ENCODE results near the gene OLFML2A. TPM values are rescaled to one million over a fixed set of nuclear protein-coding genes. Genes with fewer than 3 reads are reported as not detected.

The OLFML2A gene
- polyA plus RNA-seq, 1 donor from 2014 or later = 0.20 TPM

DNA sequence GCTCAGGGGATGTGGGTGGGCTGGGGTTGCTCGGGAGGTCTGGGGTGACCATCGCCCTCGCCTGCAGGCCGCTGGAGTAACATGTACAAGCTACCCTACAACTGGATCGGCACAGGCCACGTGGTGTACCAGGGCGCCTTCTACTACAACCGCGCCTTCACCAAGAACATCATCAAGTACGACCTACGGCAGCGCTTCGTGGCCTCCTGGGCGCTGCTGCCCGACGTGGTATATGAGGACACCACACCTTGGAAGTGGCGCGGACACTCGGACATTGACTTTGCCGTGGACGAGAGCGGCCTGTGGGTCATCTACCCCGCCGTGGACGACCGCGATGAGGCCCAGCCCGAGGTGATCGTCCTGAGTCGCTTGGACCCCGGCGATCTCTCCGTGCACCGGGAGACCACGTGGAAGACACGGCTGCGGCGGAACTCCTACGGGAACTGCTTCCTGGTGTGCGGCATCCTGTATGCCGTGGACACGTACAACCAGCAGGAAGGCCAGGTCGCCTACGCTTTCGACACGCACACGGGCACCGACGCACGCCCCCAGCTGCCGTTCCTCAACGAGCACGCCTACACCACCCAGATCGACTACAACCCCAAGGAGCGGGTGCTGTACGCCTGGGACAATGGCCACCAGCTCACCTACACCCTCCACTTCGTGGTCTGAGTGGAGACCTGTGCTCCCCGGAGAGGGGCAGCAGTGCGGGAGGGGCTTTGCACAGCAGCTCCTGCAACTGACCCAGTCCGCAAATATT is 33.0 kb downstream of the OLFML2A start:
- no peaks in the 10 kb centered on the region for H3K9me3 Mint-ChIP-seq
- H3K4me1 Mint-ChIP-seq = peaks cover 0 to 3% (median 0%) of the 10 kb centered on the region in 3 donors
- H3K36me3 Mint-ChIP-seq = peaks cover 2% of the 10 kb centered on the region
- no peaks in the 10 kb centered on the region for H3K27me3 Mint-ChIP-seq
- H3K27ac Mint-ChIP-seq = no peak overlapping the region
- no peak overlapping the region for H3K4me3 Mint-ChIP-seq

- Mint-ChIP-seq H3K9me3 (no peaks in the 10 kb centered on the region), H3K4me1 (peaks cover 0 to 3% (median 0%) of the 10 kb centered on the region in 3 donors), H3K36me3 (peaks cover 2% of the 10 kb centered on the region), H3K27me3 (no peaks in the 10 kb centered on the region), H3K27ac (no peak overlapping the region), H3K4me3 (no peak overlapping the region)
Measured at GRCh38 chr9:124810663-124811355, 33.9 kb downstream of the OLFML2A start.

DNA sequence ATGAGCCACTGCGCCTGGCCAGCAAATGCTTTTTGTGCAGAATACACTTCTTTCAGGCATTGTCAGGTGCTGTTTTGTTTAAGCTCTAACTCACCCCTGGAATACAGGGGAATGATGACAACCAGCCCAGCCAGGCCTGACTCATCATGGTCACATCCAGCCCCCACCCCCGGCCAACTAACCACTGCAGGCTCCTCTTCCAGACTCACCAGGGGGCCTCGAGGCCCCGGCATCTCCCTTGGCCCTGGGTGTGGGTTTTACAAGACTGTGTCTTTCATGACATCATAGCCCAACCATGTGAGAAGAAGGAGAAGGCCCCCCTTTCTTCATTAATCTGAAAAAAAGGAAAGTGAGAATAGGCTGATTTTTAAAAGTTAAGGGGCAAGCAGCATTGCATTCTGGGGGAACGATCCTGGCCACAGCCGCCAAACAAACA is 35.5 kb downstream of the OLFML2A start:
- Mint-ChIP-seq H3K9me3 (no peaks in the 10 kb centered on the region), H3K27me3 (peaks cover 4% of the 10 kb centered on the region), H3K4me3 (no peak overlapping the region), H3K27ac (no peak overlapping the region), H3K4me1 (peaks cover 0 to 6% (median 0%) of the 10 kb centered on the region in 3 donors), H3K36me3 (peaks cover 2% of the 10 kb centered on the region)

DNA sequence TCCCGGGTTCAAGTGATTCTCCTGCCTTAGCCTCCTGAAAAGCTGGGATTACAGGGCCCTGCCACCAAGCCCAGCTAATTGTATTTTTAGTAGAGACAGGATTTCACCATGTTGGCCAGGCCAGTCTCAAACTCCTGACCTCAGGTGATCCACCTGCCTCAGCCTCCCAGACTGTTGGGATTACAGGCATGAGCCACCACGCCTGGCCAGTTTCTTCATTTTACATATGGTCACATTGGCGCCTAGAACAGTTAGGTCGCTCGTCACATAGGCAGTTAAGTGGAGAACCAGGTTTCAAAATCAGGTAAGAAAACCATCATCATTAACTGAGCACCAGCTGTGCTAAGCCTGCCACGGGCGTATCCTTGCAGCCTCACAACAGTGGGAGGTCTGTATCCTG is 36.1 kb downstream of the OLFML2A start:
- peaks cover 4% of the 10 kb centered on the region for H3K27me3 Mint-ChIP-seq
- peaks cover 2% of the 10 kb centered on the region for H3K36me3 Mint-ChIP-seq
- no peak overlapping the region for H3K27ac Mint-ChIP-seq
- peaks cover 0 to 6% (median under 1%) of the 10 kb centered on the region in 3 donors for H3K4me1 Mint-ChIP-seq
- H3K4me3 Mint-ChIP-seq = no peak overlapping the region
- no peaks in the 10 kb centered on the region for H3K9me3 Mint-ChIP-seq

GRCh38 chr9:124813501-124814163 is 36.7 kb downstream of the OLFML2A start:
- Mint-ChIP-seq H3K4me1 (peaks cover 0 to 6% (median 5%) of the 10 kb centered on the region in 3 donors), H3K36me3 (peaks cover 2% of the 10 kb centered on the region), H3K27ac (no peak overlapping the region), H3K9me3 (no peaks in the 10 kb centered on the region), H3K27me3 (peaks cover 4% of the 10 kb centered on the region), H3K4me3 (no peak overlapping the region)

GRCh38 chr9:124814164-124814535 is 37.2 kb downstream of the OLFML2A start:
- no peaks in the 10 kb centered on the region for H3K9me3 Mint-ChIP-seq
- H3K27me3 Mint-ChIP-seq = peaks cover 4% of the 10 kb centered on the region

DNA sequence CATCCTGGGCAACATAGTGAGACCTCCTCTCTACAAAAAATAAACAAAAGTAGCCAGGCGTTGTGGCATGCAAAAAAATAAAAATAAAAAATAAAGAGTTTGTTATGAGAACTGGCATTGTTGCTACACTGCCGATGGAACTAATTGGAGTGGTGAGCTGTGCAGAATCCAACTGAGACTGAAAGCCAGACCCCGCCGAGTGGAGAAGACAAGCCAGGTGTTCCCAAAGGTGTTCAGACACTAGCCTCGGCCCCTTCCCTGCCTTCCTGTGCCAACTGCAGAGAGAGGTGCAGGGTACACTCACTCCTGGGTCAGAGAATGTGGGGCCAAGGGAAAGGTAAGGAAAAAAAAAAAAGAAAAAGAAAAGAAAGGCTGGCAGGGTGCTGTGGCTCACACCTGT is 38.7 kb downstream of the OLFML2A start:
- Mint-ChIP-seq H3K36me3 (no peaks in the 10 kb centered on the region), H3K4me1 (peaks cover 0 to 6% (median 5%) of the 10 kb centered on the region in 3 donors), H3K9me3 (no peaks in the 10 kb centered on the region), H3K27me3 (peaks cover 4% of the 10 kb centered on the region), H3K27ac (no peak overlapping the region), H3K4me3 (no peak overlapping the region)

More at GRCh38 chr9:124814164-124814535, 37.2 kb downstream of the OLFML2A start:
- H3K4me1 Mint-ChIP-seq = peaks cover 0 to 6% (median 5%) of the 10 kb centered on the region in 3 donors
- peaks cover 2% of the 10 kb centered on the region for H3K36me3 Mint-ChIP-seq
- H3K27ac Mint-ChIP-seq = no peak overlapping the region
- no peak overlapping the region for H3K4me3 Mint-ChIP-seq

DNA sequence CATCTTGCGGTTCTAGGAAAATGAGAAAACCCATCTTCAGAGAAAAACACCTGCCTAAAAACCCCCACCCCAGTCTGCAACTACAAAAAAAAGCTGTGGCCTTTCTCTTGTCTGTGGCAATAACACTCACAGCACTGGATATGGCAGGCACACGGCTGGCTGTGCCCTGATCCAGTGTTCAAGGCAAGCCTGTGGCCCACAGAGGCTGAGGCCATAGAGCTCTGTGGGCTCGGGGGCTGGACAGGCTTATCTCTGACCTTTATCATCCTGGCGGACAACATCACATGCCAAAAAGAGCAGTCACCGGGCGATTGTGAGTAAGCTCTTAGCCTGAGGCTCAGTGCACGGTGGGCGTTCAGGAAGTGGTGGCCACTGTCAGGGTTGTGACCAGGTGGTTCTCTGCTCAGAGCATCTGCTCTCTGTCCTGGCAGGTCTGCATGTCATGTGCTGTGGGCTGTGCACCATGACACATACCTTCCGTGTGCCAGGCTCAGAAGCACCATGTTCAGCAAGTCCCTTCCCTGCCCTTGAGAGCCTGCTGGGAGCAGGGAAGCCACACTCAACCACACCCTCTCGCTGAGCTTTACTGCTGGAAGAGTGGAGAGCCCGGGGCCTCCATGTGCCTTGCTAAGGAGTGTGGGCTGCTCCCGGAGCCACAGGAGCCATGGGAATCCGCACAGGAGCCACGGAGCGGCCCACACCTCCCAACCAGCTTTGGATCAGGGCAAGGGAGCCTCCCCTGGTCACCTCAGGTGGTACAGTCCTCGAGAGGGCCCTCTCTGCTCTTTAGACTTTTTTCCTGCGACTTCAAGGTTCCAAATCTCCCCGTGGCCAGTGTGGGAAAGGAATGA is 41.7 kb downstream of the OLFML2A start:
- Mint-ChIP-seq H3K27me3 (peaks cover 4% of the 10 kb centered on the region), H3K9me3 (no peaks in the 10 kb centered on the region), H3K4me1 (peaks cover 0 to 5% (median 3%) of the 10 kb centered on the region in 3 donors), H3K4me3 (peak overlapping the region in 1 of 4 donors; percentile 57), H3K27ac (no peak overlapping the region), H3K36me3 (no peaks in the 10 kb centered on the region)

GRCh38 chr9:124820698-124821623 is 44.0 kb downstream of the OLFML2A start:
- Mint-ChIP-seq H3K36me3 (no peaks in the 10 kb centered on the region), H3K27ac (peak overlapping the region in 1 of 3 donors; percentile 51), H3K4me3 (no peak overlapping the region), H3K27me3 (peaks cover 4% of the 10 kb centered on the region), H3K9me3 (no peaks in the 10 kb centered on the region), H3K4me1 (peaks cover 0 to 7% (median 6%) of the 10 kb centered on the region in 3 donors)

DNA sequence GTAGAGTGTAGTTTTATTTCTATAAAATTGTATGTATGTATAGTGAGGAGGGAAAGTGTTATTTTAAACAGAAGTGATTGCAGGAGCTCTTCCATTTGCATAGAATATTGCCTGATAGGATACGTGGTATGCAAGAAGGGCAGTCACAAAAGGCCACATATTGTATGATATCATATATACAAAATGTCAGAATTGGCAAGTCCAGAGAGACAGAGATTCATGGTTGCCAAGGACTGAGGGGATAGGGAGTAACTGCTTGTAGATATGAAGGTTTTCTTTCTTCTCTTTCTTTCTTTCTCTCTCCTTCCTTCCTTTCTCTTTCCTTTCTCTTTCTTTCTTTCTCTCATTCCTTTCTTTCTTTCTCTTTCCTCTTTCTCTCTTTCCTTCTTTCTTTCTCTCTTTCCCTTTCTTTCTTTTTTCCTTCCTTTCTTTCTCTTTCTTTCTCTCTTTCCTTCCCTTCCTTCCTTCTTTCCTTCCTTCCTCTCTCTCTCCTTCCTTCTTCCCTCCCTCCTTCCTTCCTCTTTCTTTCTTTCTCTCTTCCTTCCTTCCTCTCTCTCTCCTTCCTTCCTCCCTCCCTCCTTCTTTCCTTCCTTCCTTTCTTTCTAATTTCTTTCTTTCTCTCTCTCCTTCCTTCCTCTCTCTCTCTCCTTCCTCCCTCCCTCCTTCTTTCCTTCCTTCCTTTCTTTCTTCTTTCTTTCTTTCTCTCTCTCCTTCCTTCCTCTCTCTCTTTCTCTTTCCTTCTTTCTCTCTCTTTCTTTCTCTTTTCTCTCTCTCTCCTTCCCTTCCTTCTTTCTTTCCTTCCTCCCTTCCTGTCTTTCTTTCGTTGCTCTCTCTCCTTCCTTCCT is 51.8 kb downstream of the OLFML2A start:
- Mint-ChIP-seq H3K27me3 (no peaks in the 10 kb centered on the region), H3K36me3 (no peaks in the 10 kb centered on the region), H3K4me3 (peak overlapping the region in 1 of 4 donors; percentile 39), H3K4me1 (peaks cover 0 to 4% (median 2%) of the 10 kb centered on the region in 3 donors), H3K27ac (no peak overlapping the region), H3K9me3 (peaks cover 0 to 5% (median 3%) of the 10 kb centered on the region in 3 donors)

GRCh38 chr9:124829334-124829669 is 52.4 kb downstream of the OLFML2A start:
- Mint-ChIP-seq H3K36me3 (no peaks in the 10 kb centered on the region), H3K27me3 (no peaks in the 10 kb centered on the region), H3K4me1 (peaks cover 0 to 4% (median under 1%) of the 10 kb centered on the region in 3 donors), H3K9me3 (peaks cover 0 to 5% (median 3%) of the 10 kb centered on the region in 3 donors), H3K27ac (no peak overlapping the region), H3K4me3 (peak overlapping the region in 1 of 4 donors; percentile 15)

- no peaks in the 10 kb centered on the region for H3K27me3 Mint-ChIP-seq
- H3K4me1 Mint-ChIP-seq = peaks cover 0 to 2% (median 0%) of the 10 kb centered on the region in 3 donors
- H3K27ac Mint-ChIP-seq = no peak overlapping the region
- no peak overlapping the region for H3K4me3 Mint-ChIP-seq
- peaks cover 0 to 5% (median 3%) of the 10 kb centered on the region in 3 donors for H3K9me3 Mint-ChIP-seq
- H3K36me3 Mint-ChIP-seq = no peaks in the 10 kb centered on the region
Measured at GRCh38 chr9:124830593-124830992, 53.7 kb downstream of the OLFML2A start.
